SK-MEL-5 (cell line): ENCODE measurements around the gene SLC2A2. TPM values are rescaled to one million over a fixed set of nuclear protein-coding genes. Genes with fewer than 3 reads are reported as not detected.

Experiments used
- DNase-seq: peaks from one replicate; pipeline ENCODE4 v3.0.0-alpha.2; 2016; ENCODE audit warnings: low read depth, low spot score
- in situ Hi-C: cut with HindIII; loops from 2 replicates; pipeline ENCODE4 v1.10.0; 2016; ENCODE audit warnings: low sequenced_read_pairs, high pct_unique_total_duplicates, low pct_unique_long_range_greater_than_20kb
- total RNA-seq: library from RNA; depleted of rRNA; stranded (reverse); fragments of >200 nt; shearing (Covaris generic); gene quantifications from 2 replicates; pipeline ENCODE4 v1.2.3, GENCODE V29; 2014

Gene SLC2A2
- total RNA-seq, 1 experiment from 2014 or later = not detected

GRCh38 chr3:171044835-171045793 lies 18.6 kb upstream of the SLC2A2 start:
- in situ Hi-C loops = no loop called here
- no peak for DNase-seq

GRCh38 chr3:171044384-171044783 lies 17.9 kb upstream of the SLC2A2 start:
- no peak for DNase-seq
- in situ Hi-C loops = no loop called here

DNA sequence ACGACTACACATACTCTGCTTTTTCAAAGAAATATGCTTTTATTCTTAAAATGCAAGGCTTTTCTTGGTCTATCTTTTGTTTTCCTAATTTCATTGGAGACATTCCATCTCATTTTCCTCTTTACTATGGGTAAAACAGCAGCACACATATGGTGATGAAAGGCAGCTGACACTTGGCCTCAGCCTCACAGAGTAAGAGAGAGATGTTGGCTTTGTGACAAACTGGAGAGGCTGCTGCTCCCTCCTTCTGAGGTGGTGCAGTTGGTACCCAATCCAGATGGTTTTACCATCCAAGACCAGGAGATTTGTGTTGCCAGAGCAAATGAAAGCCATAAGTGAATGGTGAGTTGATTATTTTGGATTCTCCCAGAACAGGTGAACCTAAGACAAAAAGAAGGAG lies 13.2 kb upstream of the SLC2A2 start:
- DNase-seq = no peak
- in situ Hi-C loops = no loop called here

GRCh38 chr3:171038342-171038741 lies 11.8 kb upstream of the SLC2A2 start:
- in situ Hi-C loops = no loop called here
- no peak for DNase-seq

DNA sequence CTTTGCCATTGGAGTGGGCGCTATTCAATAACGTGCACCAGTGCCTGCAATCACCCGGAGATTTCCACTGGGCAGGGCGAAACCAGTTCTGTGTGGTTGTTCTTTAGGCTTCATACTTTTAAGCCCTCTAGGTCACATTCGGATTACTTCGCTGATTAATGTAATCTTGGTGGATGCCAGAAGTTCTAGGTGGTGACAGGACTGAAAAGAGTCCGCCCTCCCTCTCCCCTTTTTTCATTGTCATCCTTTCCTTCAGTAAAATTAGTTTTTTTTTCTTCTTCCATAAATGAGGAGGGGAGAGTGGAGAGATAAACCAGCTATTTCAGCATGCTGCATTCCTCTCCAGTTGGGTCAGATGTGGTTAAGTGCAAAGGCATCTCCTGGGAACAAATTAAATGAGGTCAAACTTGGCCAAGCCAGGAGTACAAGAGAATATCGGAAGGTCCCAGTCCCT lies 2.3 kb upstream of the SLC2A2 start:
- in situ Hi-C loops = no loop called here
- DNase-seq = no peak

- DNase-seq = no peak
- in situ Hi-C loops = no loop called here
Measured at GRCh38 chr3:171028025-171028778, 1.7 kb upstream of the SLC2A2 start.

DNA sequence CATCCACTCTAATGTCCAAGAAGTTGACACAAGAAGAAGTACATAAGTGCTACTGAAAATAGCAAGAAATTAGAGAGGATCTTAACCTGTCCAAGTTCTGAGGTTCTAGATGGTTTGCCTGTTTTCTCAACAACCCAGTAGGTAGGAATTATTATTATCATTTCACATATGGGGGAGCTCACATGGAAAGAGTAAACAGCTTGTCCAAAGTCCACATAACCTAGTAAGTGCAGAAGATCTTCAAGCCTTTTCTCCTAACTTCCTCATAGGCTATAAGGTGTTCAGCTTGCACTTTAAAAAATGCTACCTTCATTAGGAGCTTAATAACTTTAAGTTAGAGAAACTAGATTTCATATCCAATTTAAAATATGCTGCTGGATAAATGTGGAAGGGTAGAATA lies 3.0 kb downstream of the SLC2A2 start:
- in situ Hi-C loops = no loop called here

DNA sequence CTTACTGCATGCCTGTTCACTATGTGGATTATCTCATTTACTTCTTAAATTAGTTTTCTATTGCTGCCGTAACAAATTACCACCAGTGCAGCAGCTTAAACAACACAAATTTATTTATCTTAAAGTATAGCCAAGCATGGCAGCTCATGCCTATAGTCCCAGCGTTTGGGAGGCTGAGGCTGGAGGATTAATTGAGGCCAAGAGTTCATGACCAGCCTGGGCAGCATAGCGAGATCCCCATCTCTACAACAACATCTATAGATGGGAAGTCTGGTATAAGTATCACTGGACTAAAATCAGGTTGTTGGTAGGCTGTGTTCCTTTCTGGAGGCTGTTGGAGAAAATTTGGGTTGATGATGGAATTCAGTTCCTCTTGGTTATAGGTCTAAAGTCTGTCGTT lies 5.1 kb downstream of the SLC2A2 start:
- in situ Hi-C loops = no loop called here
- no peak for DNase-seq

More for the DNA sequence above, 3.0 kb downstream of the SLC2A2 start:
- no peak for DNase-seq

DNA sequence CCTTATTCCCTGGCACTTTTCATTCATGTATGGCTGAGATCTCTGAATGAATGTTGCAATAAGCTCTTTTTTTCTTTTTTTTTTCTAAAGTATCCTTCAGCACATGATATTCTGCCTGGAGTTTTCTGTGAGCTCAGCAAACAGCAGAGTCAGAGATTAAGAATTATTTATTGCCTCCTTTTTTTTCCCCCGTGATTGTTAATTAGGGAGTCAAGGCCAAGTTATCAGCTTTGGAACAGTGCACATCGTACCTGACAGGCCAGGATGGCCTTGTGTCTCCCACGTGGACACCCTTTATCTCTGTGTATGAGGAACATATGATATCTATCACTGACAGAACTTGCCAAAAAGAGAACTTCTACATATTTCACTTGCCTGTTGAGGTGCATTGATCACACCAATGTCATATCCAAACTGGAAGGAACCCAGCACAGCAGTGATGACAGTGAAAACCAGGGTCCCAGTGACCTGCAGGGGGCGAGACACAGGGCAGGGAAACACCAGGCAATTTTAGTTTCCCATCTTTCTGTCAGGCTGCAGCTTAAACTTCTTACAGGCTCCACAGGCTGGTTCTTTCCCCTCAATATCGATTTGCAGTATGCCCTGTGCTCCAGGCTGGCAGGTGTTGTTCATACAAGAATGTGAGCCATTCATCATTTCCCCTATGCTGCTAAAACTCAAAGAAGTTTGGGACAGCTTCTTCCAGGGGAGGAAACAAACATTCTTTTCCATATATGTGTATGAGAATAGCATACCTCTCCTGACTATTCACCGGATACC lies 8.2 kb downstream of the SLC2A2 start:
- in situ Hi-C loops = no loop called here
- DNase-seq = no peak

DNA sequence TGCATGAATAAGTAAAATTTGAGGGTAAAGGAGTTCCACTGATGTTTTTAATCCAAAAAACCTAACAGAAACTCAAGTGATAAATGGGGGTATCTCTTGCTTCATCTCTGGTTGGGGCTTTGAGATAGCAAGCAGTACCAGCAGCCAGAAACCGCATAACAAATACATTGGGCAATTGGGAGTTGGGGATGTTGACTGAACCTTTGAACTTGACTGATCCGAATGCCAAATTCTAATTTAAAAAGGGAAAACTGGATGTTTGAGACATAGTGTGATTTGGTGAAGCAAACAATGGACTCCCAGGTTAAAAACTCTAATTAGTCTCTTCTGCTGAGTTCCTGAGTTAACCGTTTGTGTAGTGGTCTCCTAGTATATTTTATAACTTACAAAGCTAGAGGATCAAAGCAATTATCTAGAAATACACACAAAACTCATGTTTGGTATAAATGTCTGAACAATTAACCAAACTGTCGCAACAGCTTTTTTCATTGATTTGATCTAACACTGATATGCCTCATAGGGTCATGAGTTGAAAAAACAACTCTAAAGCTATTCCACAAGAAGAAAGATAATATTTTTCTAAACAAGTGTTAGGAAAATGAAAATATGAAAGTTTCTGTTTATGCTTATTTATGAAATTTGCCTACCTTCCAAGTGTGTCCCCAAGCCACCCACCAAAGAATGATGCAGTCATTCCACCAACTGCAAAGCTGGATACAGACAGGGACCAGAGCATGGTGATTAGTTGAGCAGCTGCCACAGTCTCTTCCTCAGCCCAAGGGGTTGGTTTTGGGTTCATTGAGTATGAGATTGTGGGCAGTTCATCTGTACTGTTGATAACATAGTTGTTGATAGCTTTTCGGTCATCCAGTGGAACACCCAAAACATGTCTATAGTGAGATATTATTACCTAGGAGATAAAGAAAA lies 12.4 kb downstream of the SLC2A2 start:
- DNase-seq = no peak
- in situ Hi-C loops = no loop called here

DNA sequence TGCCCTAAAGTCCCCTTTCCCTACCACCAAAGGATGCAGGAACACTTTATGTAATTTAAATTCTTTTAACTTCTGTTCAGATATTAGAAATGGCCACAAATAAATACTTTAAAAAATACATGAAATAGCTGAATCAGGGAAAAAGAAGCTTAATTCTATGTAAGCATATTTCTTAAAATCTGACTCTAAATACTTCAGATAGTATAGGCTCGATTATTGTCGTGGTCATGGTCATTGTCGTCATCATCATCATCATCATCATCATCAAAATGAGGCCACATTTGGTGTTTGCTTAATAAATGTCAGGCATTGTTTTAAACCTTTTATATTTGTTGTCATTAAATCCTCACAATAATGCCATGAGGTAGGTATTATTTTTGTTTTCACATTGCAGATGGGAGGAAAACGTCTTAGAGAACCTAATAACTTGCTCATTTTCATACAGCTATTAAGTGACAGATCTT lies 14.6 kb downstream of the SLC2A2 start:
- in situ Hi-C loops = no loop called here
- DNase-seq = no peak

- no peak for DNase-seq
- in situ Hi-C loops = no loop called here
Measured at GRCh38 chr3:171011109-171011872, 15.2 kb downstream of the SLC2A2 start.

GRCh38 chr3:171007316-171007715 lies 19.2 kb downstream of the SLC2A2 start:
- in situ Hi-C loops = no loop called here
- DNase-seq = no peak

DNA sequence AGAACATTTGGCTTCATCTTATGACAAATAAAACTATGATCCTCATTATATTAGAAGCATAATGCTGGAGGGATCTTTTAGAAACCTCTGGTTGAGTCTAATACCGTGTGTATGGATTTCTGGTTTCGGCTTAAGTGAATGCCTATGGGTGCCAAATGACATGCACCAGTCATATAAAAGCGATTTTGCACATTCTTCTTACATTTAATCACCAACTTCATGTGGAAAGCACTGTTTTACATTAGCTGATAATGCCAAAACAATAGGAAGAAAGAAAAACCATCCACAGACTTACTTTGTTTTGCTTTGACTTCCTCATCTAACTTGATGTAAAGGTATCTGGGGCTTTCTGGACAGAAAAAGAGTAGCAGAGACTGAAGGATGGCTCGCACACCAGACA lies 20.9 kb downstream of the SLC2A2 start:
- no peak for DNase-seq
- in situ Hi-C loops = no loop called here

DNA sequence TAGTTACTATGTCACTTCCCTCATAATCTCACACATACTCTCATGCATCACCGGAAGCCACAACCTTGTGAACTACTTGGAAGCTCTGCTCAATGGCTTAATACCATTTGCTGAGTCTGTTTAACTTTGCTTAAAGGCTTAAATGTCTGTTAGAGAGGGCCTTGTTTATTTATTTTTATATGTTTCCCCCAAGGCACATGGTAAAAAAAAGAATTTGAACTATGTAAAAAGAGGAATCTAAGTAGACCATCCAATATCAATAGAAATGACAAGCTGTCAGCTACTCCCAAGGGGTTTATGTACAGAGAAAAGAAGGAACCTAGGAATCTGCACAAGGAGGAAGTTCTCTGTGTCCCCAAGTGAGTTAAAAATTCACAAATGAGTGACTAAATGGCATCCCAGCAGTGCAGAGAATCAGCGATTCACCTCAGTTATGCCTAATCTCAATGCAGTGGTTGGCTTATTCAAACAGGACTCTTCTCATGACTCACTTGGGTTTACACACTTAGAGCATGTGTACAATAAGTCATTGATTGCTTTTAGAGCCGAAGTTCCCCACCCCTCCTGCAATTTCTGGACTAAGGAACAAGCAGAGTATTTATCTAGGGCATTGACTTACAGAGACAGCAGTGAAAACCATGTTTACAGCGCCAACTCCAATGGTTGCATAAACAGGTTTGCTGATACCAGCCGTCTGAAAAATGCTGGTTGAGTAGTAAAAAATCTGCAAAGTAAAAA lies 24.4 kb downstream of the SLC2A2 start:
- DNase-seq = peak; percentile 96
- in situ Hi-C loops = no loop called here
